H1 (cell line): Measurements from ENCODE around the gene ASTN2. TPM values are rescaled to one million over a fixed set of nuclear protein-coding genes. Genes with fewer than 3 reads are reported as not detected.

Source experiments
- CTCF ChIA-PET: fragments of 300-600 bp; sonication (Branson Sonifier 250); formaldehyde crosslinking; loops from one replicate; lab custom pipeline; 2021; ENCODE audit not compliant: partially characterized antibody; lab: Charles Lee
- POLR2A ChIA-PET: fragments of 300-600 bp; sonication (Branson Sonifier 250); formaldehyde crosslinking; loops from one replicate; lab custom pipeline; 2021; ENCODE audit warnings: inconsistent platforms; ENCODE audit not compliant: partially characterized antibody; lab: Charles Lee
- DNase-seq, 2 experiments: peaks; one replicate each; pipeline versions ENCODE4 v3.0.0 to v3.0.0-alpha.2; 2010 to 2022; ENCODE audit warnings: low spot score in 2 of 2, low read depth in 1 of 2, mixed read lengths in 1 of 2
- FAIRE-seq: peaks from 2 replicates; lab custom pipeline; 2011; peaks lifted over from hg19 to GRCh38; lab: Jason Lieb, UNC
- H2AFZ ChIP-seq: 2 replicates; pipeline ENCODE4 v1.8.1; 2012; ENCODE audit warnings: low read length, inconsistent platforms
- H2AK5ac ChIP-seq: 2 replicates; pipeline ENCODE4 v1.6.1; 2013; ENCODE audit warnings: low read depth, low read length
- H2BK120ac ChIP-seq: replicated peaks from 2 replicates; pipeline ENCODE3; 2013; ENCODE audit warnings: low read depth, low read length, inconsistent platforms
- H2BK12ac ChIP-seq: 2 replicates; pipeline ENCODE4 v1.6.1; 2013; ENCODE audit warnings: low read depth, low read length
- H2BK15ac ChIP-seq: 2 replicates; pipeline ENCODE4 v1.6.1; 2013; ENCODE audit warnings: low read length
- H2BK20ac ChIP-seq: 2 replicates; pipeline ENCODE4 v1.6.1; 2013; ENCODE audit warnings: low read length
- H2BK5ac ChIP-seq: 2 replicates; pipeline ENCODE4 v1.6.1; 2013; ENCODE audit warnings: low read depth, low read length
- H3K14ac ChIP-seq: 2 replicates; pipeline ENCODE4 v1.6.1; 2013; ENCODE audit warnings: inconsistent platforms; ENCODE audit not compliant: insufficient read length
- H3K18ac ChIP-seq: 2 replicates; pipeline ENCODE4 v1.6.1; 2013; ENCODE audit warnings: low read length; ENCODE audit errors: extremely low read depth
- H3K23ac ChIP-seq: 2 replicates; pipeline ENCODE4 v1.6.1; 2013; ENCODE audit warnings: inconsistent platforms; ENCODE audit not compliant: insufficient read length
- H3K23me2 ChIP-seq: 2 replicates; pipeline ENCODE4 v1.6.1; 2013; ENCODE audit warnings: low read depth, low read length
- H3K27ac ChIP-seq: 2 replicates; pipeline ENCODE4 v1.6.1; 2011; ENCODE audit warnings: low read depth, low read length, inconsistent platforms
- H3K27me3 ChIP-seq, 4 experiments: replicated peaks in 1 of 4; 1 replicate in 1 of 4; 2 replicates in 3 of 4; pipeline versions ENCODE4 v1.6.1 to v1.8.1; 2011 to 2013; ENCODE audit warnings: low read length in 3 of 4, mild to moderate bottlenecking in 3 of 4, inconsistent platforms in 2 of 4, mixed read lengths in 2 of 4, moderate library complexity in 1 of 4; ENCODE audit not compliant: control insufficient read depth in 3 of 4, insufficient read depth in 3 of 4; ENCODE audit errors: extremely low read depth in 1 of 4
- H3K36me3 ChIP-seq, 4 experiments: 2 replicates each; pipeline versions ENCODE4 v1.6.1 to v1.8.1; 2011 to 2013; ENCODE audit warnings: mild to moderate bottlenecking in 4 of 4, low read length in 3 of 4, moderate library complexity in 2 of 4, control low read depth in 1 of 4, inconsistent platforms in 1 of 4; ENCODE audit not compliant: insufficient read depth in 4 of 4, control insufficient read depth in 2 of 4
- H3K4ac ChIP-seq: replicated peaks from 2 replicates; pipeline ENCODE3; 2013; ENCODE audit warnings: low read length, low read depth, mixed read lengths, inconsistent platforms; ENCODE audit not compliant: insufficient read length
- H3K4me1 ChIP-seq, 4 experiments: replicated peaks in 1 of 4; 1 replicate in 1 of 4; 2 replicates in 3 of 4; pipeline versions ENCODE4 v1.6.1 to v1.8.1; 2011 to 2013; ENCODE audit warnings: low read length in 3 of 4, inconsistent platforms in 2 of 4, mixed read lengths in 1 of 4; ENCODE audit not compliant: insufficient read depth in 4 of 4, control insufficient read depth in 3 of 4
- H3K4me2 ChIP-seq, 2 experiments: 2 replicates each; pipeline versions ENCODE4 v1.6.1 to v1.8.1; 2011 to 2013; ENCODE audit warnings: low read depth in 2 of 2, low read length in 2 of 2, control low read depth in 1 of 2, inconsistent platforms in 1 of 2, mild to moderate bottlenecking in 1 of 2; ENCODE audit not compliant: insufficient read depth in 1 of 2
- H3K4me3 ChIP-seq, 4 experiments: fragments of 200-600, 300-600 bp in 1 of 4; sonication (generic), shearing (Covaris generic), sonication (Bioruptor Twin) in 1 of 4; 2 replicates each; pipeline versions ENCODE4 v1.5.1 to v1.8.1; 2011 to 2016; ENCODE audit warnings: low read length in 4 of 4, low read depth in 3 of 4, control low read depth in 2 of 4, inconsistent platforms in 2 of 4, mild to moderate bottlenecking in 2 of 4, mixed read lengths in 1 of 4, moderate library complexity in 1 of 4; ENCODE audit not compliant: insufficient read depth in 2 of 4; ENCODE audit errors: extremely low read depth in 1 of 4
- H3K56ac ChIP-seq: replicated peaks from 2 replicates; pipeline ENCODE3; 2013; ENCODE audit warnings: low read depth, mild to moderate bottlenecking, mixed read lengths, low read length, inconsistent platforms; ENCODE audit not compliant: insufficient read length
- H3K79me1 ChIP-seq: 2 replicates; pipeline ENCODE4 v1.6.1; 2013; ENCODE audit warnings: low read depth, low read length, control low read depth
- H3K79me2 ChIP-seq, 2 experiments: 2 replicates each; pipeline versions ENCODE4 v1.6.1 to v1.8.1; 2012 to 2013; ENCODE audit warnings: low read length in 2 of 2, mild to moderate bottlenecking in 2 of 2, inconsistent platforms in 1 of 2; ENCODE audit not compliant: insufficient read depth in 2 of 2, control insufficient read depth in 1 of 2
- H3K9ac ChIP-seq, 4 experiments: replicated peaks in 1 of 4; 1 replicate in 1 of 4; 2 replicates in 3 of 4; pipeline versions ENCODE4 v1.6.1 to v1.8.1; 2011 to 2013; ENCODE audit warnings: low read depth in 3 of 4, low read length in 3 of 4, control low read depth in 2 of 4, mild to moderate bottlenecking in 2 of 4, moderate library complexity in 2 of 4, inconsistent platforms in 1 of 4; ENCODE audit errors: extremely low read depth in 1 of 4
- H3K9me3 ChIP-seq, 2 experiments: 2 replicates each; pipeline versions ENCODE4 v1.6.1 to v1.8.1; 2012 to 2013; ENCODE audit warnings: mild to moderate bottlenecking in 2 of 2, moderate library complexity in 2 of 2, control low read depth in 1 of 2, inconsistent platforms in 1 of 2, low read depth in 1 of 2, low read length in 1 of 2, mixed read lengths in 1 of 2; ENCODE audit not compliant: insufficient read depth in 2 of 2
- H4K20me1 ChIP-seq, 2 experiments: replicated peaks in 1 of 2; 2 replicates each; pipeline versions ENCODE3 to v1.8.1; 2011 to 2013; ENCODE audit warnings: inconsistent platforms in 2 of 2, low read length in 2 of 2, mild to moderate bottlenecking in 1 of 2; ENCODE audit not compliant: insufficient read depth in 2 of 2, control insufficient read depth in 1 of 2
- H4K5ac ChIP-seq: 2 replicates; pipeline ENCODE4 v1.6.1; 2013; ENCODE audit warnings: low read length, low read depth, mixed read lengths, inconsistent platforms; ENCODE audit not compliant: insufficient read length
- H4K8ac ChIP-seq: 2 replicates; pipeline ENCODE4 v1.8.0; 2013; ENCODE audit warnings: mild to moderate bottlenecking, moderate library complexity, low read length, inconsistent platforms; ENCODE audit not compliant: insufficient read depth; ENCODE audit errors: extremely low read depth
- H4K91ac ChIP-seq: replicated peaks from 2 replicates; pipeline ENCODE3; 2013; ENCODE audit warnings: low read length, mixed read lengths, inconsistent platforms; ENCODE audit not compliant: insufficient read length
- NRF1 ChIP-seq: IDR thresholded peaks from 2 replicates; pipeline ENCODE4 v1.6.1; 2011; ENCODE audit warnings: mild to moderate bottlenecking, low read depth, low read length, improper control_type of control experiment
- PHF8 ChIP-seq: fragments of 200-600 bp; sonication (generic); conservative IDR thresholded peaks from 2 replicates; pipeline ENCODE4 v1.7.1; 2012; ENCODE audit warnings: low read depth, mild to moderate bottlenecking, inconsistent platforms, low read length, moderate library complexity
- WGBS, 2 experiments: shearing (Covaris generic) in 1 of 2; methylation state at CpG; one replicate each; pipeline versions ENCODE4 v1.1.6 to v1.1.7; 2013 to 2015; ENCODE audit warnings: low lambda C conversion rate in 2 of 2, mixed read lengths in 2 of 2, inconsistent platforms in 1 of 2, low coverage in 1 of 2, missing lambda C conversion rate in 1 of 2; ENCODE audit not compliant: insufficient replicate concordance in 2 of 2, insufficient coverage in 1 of 2, insufficient read length in 1 of 2; ENCODE audit errors: extremely low coverage in 1 of 2, missing lambda C conversion rate in 1 of 2; 5-methylcytosine and 5-hydroxymethylcytosine counted together
- polyA plus RNA-seq, 7 experiments: library from polyadenylated mRNA; depleted of rRNA in 3 of 7; stranded (reverse) in 5 of 7; unstranded in 2 of 7; fragments of >200 nt in 5 of 7; fragments of 200-250 nt in 2 of 7; gene quantifications; 1 replicate in 5 of 7; 2 replicates in 1 of 7; 4 replicates in 1 of 7; pipeline versions ENCODE4 v1.2.1 to v1.2.3, GENCODE V29; 2011 to 2013; ENCODE audit warnings: missing spikeins in 2 of 7, mixed read lengths in 2 of 7
- total RNA-seq: library from RNA; stranded (reverse); fragmentation: NEBNext Ultra II Directional; extraction: Animal tissue kit (Norgen Biotek cat#: 25700); gene quantifications from 2 replicates; pipeline ENCODE4 v1.2.1, GENCODE V29; 2021

Gene ASTN2
- total and polyA plus RNA-seq, 2 of the 8 experiments (the other 6 are each of a cell fraction or from before 2014, with no cell fraction given) = 8.2 to 13.7 TPM

DNA sequence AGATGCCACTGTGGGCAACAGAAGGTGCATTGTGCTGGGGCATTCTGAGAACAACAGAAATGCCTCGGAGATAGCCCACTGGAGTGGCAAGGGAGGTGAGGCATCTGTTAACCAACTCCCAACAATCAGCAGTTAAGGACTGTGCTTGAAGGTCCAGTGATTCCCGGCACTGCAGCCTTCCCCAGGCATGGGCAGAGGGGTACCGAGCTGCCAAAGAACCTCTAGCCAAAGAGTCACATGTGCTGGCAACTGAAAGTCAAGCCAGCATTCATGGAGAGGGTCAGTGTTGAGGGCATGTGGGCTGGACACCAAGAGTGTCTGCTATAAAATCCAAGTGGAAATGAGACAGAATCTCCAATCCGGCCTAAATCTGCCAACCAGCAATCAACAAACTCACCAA lies 149.6 kb downstream of the ASTN2 start:
- Histone ChIP-seq H2AFZ (no peak overlapping the region), H2BK120ac (no peak overlapping the region), H3K9me3 (no peaks in the 10 kb centered on the region), H3K79me2 (no peaks in the 10 kb centered on the region), H2AK5ac (no peak overlapping the region), H3K56ac (no peak overlapping the region), H4K5ac (no peak overlapping the region), H2BK15ac (no peak overlapping the region), H3K14ac (no peak overlapping the region), H3K36me3 (no peaks in the 10 kb centered on the region), H4K20me1 (no peaks in the 10 kb centered on the region), H4K8ac (no peak overlapping the region), H3K4me3 (no peak overlapping the region), H3K27ac (no peak overlapping the region), H3K79me1 (no peaks in the 10 kb centered on the region), H3K4me1 (peaks cover 0 to 10% (median 8%) of the 10 kb centered on the region in 4 experiments; a peak in 4 of 7 replicates), H4K91ac (no peak overlapping the region), H3K23ac (no peak overlapping the region), H3K9ac (no peak overlapping the region), H3K27me3 (peaks cover 0 to 15% (median 9%) of the 10 kb centered on the region in 4 experiments; a peak in 4 of 7 replicates), H2BK12ac (no peak overlapping the region), H3K4me2 (no peak overlapping the region), H2BK5ac (no peak overlapping the region), H3K23me2 (no peaks in the 10 kb centered on the region), H3K18ac (no peak overlapping the region), H3K4ac (no peak overlapping the region), H2BK20ac (no peak overlapping the region)
- CTCF ChIA-PET = interaction anchor here (1.3 kb wide), 2 partner anchors 11 to 18 kb away, joined by 4 to 7 read pairs; no protein-coding TSS in a partner anchor
- no peak for TF ChIP-seq PHF8
- TF ChIP-seq NRF1 = no peak
- 89% methylated on average over 4 of the region's 4 CpGs; no CpG with 5 or more reads in 1 of the 2 experiments for WGBS, 2 experiments
- no peak for FAIRE-seq
- POLR2A ChIA-PET = no interaction called here
- DNase-seq = no peak
